SK-N-SH (cell line): ENCODE results near the gene SLC11A1. TPM values are rescaled to one million over a fixed set of nuclear protein-coding genes. Genes with fewer than 3 reads are reported as not detected.

Experiments
- CTCF ChIA-PET: fragments of 300-600, 350-600 bp; formaldehyde crosslinking; extraction: SDS; loops from one replicate; lab custom pipeline; 2021; lab: Yijun Ruan, JAX
- POLR2A ChIA-PET: fragments of 350-600 bp; sonication (Branson Sonifier 250); formaldehyde crosslinking; extraction: SDS; loops from one replicate; lab custom pipeline; 2020; ENCODE audit warnings: antibody characterized with exemption, inconsistent platforms; lab: Yijun Ruan, JAX
- DNase-seq: peaks from one replicate; pipeline ENCODE4 v3.0.0; 2012
- H2AFZ ChIP-seq: fragments of 200-600 bp; sonication (generic); 2 replicates; pipeline ENCODE4 v1.8.1; 2016; ENCODE audit warnings: antibody characterized with exemption, mild to moderate bottlenecking, low read depth
- H3F3A ChIP-seq: fragments of 200-600 bp; sonication (generic); replicated peaks from 2 replicates; pipeline ENCODE3; 2016; ENCODE audit warnings: antibody characterized with exemption, mild to moderate bottlenecking; ENCODE audit not compliant: insufficient read depth
- H3K27ac ChIP-seq, 2 experiments: fragments of 200-500 bp in 1 of 2; fragments of 200-600 bp in 1 of 2; sonication (Bioruptor generic) in 1 of 2; sonication (generic), shearing (Covaris generic) in 1 of 2; 2 replicates each; pipeline versions ENCODE4 v1.5.1 to v1.6.1; 2014 to 2016; ENCODE audit warnings: low read depth in 2 of 2, inconsistent platforms in 1 of 2, low read length in 1 of 2, mild to moderate bottlenecking in 1 of 2, mixed read lengths in 1 of 2
- H3K27me3 ChIP-seq: fragments of 200-600 bp; sonication (generic), shearing (Covaris generic); 2 replicates; pipeline ENCODE4 v1.6.1; 2016; ENCODE audit warnings: mixed run types; ENCODE audit not compliant: insufficient read depth
- H3K36me3 ChIP-seq, 2 experiments: fragments of 200-500 bp in 1 of 2; fragments of 200-600 bp in 1 of 2; sonication (Bioruptor generic) in 1 of 2; sonication (generic) in 1 of 2; replicated peaks in 1 of 2; 2 replicates each; pipeline versions ENCODE3 to v1.5.1; 2014 to 2016; ENCODE audit warnings: low read length in 1 of 2, mild to moderate bottlenecking in 1 of 2; ENCODE audit not compliant: insufficient read depth in 2 of 2, control insufficient read depth in 1 of 2
- H3K4me1 ChIP-seq, 2 experiments: fragments of 200-500 bp in 1 of 2; fragments of 200-600 bp in 1 of 2; sonication (Bioruptor generic) in 1 of 2; sonication (generic), shearing (Covaris generic) in 1 of 2; 2 replicates each; pipeline versions ENCODE4 v1.5.1 to v1.6.1; 2014 to 2016; ENCODE audit warnings: low read depth in 1 of 2, low read length in 1 of 2, mixed run types in 1 of 2; ENCODE audit not compliant: insufficient read depth in 2 of 2, control insufficient read depth in 1 of 2
- H3K4me2 ChIP-seq: fragments of 200-600 bp; sonication (generic), shearing (Covaris generic); 2 replicates; pipeline ENCODE4 v1.6.1; 2017; ENCODE audit warnings: mixed run types
- H3K4me3 ChIP-seq, 2 experiments: fragments of 200-500 bp in 1 of 2; fragments of 200-600 bp in 1 of 2; sonication (Bioruptor generic) in 1 of 2; sonication (generic), shearing (Covaris generic) in 1 of 2; 2 replicates each; pipeline versions ENCODE4 v1.5.1 to v1.8.1; 2014 to 2016; ENCODE audit warnings: low read depth in 2 of 2, inconsistent platforms in 1 of 2, low read length in 1 of 2, mild to moderate bottlenecking in 1 of 2, mixed read lengths in 1 of 2, moderate library complexity in 1 of 2
- H3K79me2 ChIP-seq: fragments of 200-600 bp; sonication (generic); 2 replicates; pipeline ENCODE4 v1.8.1; 2017; ENCODE audit warnings: mild to moderate bottlenecking; ENCODE audit not compliant: insufficient read depth
- H3K9ac ChIP-seq: fragments of 200-600 bp; sonication (generic); 2 replicates; pipeline ENCODE4 v1.6.1; 2017; ENCODE audit warnings: mixed run types
- H3K9me2 ChIP-seq: fragments of 200-600 bp; sonication (generic); 2 replicates; pipeline ENCODE4 v1.6.1; 2017; ENCODE audit warnings: mixed run types
- H3K9me3 ChIP-seq: fragments of 200-600 bp; sonication (generic); 2 replicates; pipeline ENCODE4 v1.6.1; 2017; ENCODE audit warnings: mixed run types, mild to moderate bottlenecking, moderate library complexity
- H4K20me1 ChIP-seq: fragments of 200-600 bp; sonication (generic); 2 replicates; pipeline ENCODE4 v1.6.1; 2017; ENCODE audit warnings: mild to moderate bottlenecking, mixed run types; ENCODE audit not compliant: insufficient read depth
- CHD2 ChIP-seq: fragments of 150-350 bp; IDR thresholded peaks from 2 replicates; pipeline ENCODE4 v1.6.1; 2018; ENCODE audit warnings: low read length; ENCODE audit not compliant: partially characterized antibody
- ELF1 ChIP-seq: IDR thresholded peaks from 2 replicates; pipeline ENCODE4 v1.4.0; 2012
- FOXJ3 ChIP-seq: sonication (generic); formaldehyde crosslinking; IDR thresholded peaks from 2 replicates; pipeline ENCODE4 v1.5.1; 2020; ENCODE audit warnings: mild to moderate bottlenecking, missing genetic modification reagents
- GABPA ChIP-seq: IDR thresholded peaks from 2 replicates; pipeline ENCODE4 v1.4.0; 2012; ENCODE audit warnings: low read depth, mild to moderate bottlenecking
- MAX ChIP-seq: IDR thresholded peaks from 2 replicates; pipeline ENCODE4 v1.4.0; 2012; ENCODE audit warnings: low read depth
- MXI1 ChIP-seq: IDR thresholded peaks from 2 replicates; pipeline ENCODE4 v1.6.1; 2012; ENCODE audit warnings: mild to moderate bottlenecking, low read depth, low read length, improper control_type of control experiment
- NFIC ChIP-seq: IDR thresholded peaks from 2 replicates; pipeline ENCODE4 v1.4.0; 2012; ENCODE audit warnings: borderline replicate concordance
- NRF1 ChIP-seq: IDR thresholded peaks from 2 replicates; pipeline ENCODE4 v1.6.1; 2012; ENCODE audit warnings: low read depth, mild to moderate bottlenecking, low read length
- PBX3 ChIP-seq: IDR thresholded peaks from 2 replicates; pipeline ENCODE4; 2012
- POLR2AphosphoS5 ChIP-seq: IDR thresholded peaks from 2 replicates; pipeline ENCODE4 v1.6.1; 2012; ENCODE audit warnings: low read depth, low read length
- RFX5 ChIP-seq: IDR thresholded peaks from 2 replicates; pipeline ENCODE4 v1.6.1; 2012; ENCODE audit warnings: mild to moderate bottlenecking, improper control_type of control experiment, low read length
- RXRA ChIP-seq: IDR thresholded peaks from 2 replicates; pipeline ENCODE4 v1.4.0; 2012; ENCODE audit warnings: low read depth, mild to moderate bottlenecking, borderline replicate concordance
- TCF12 ChIP-seq: IDR thresholded peaks from 2 replicates; pipeline ENCODE4 v1.4.0; 2012
- TEAD4 ChIP-seq: IDR thresholded peaks from 2 replicates; pipeline ENCODE4 v1.4.0; 2012; ENCODE audit warnings: mild to moderate bottlenecking, borderline replicate concordance; ENCODE audit not compliant: insufficient read depth
- USF1 ChIP-seq: IDR thresholded peaks from 2 replicates; pipeline ENCODE4 v1.4.0; 2012; ENCODE audit warnings: low read depth, borderline replicate concordance
- WGBS: methylation state at CpG from one replicate; pipeline ENCODE4 v1.1.6; 2017; ENCODE audit warnings: low lambda C conversion rate; 5-methylcytosine and 5-hydroxymethylcytosine counted together
- polyA plus RNA-seq, 3 experiments: library from polyadenylated mRNA; depleted of rRNA; stranded (reverse); fragments of >200 nt; gene quantifications; 2 replicates each; pipeline ENCODE4 v1.2.3, GENCODE V29; 2012
- TF ChIP-seq, protein P1 (sequence below): fragments of 150-350 bp; IDR thresholded peaks from 2 replicates; pipeline ENCODE4 v1.6.1; 2017; ENCODE audit warnings: antibody characterized with exemption, low read length, low read depth, borderline replicate concordance
- TF ChIP-seq, protein P2 (sequence below): fragments of 200-600 bp; sonication (generic); IDR thresholded peaks from 2 replicates; pipeline ENCODE4 v1.6.1; 2017; ENCODE audit warnings: antibody characterized with exemption, mild to moderate bottlenecking, moderate library complexity

Gene SLC11A1
- polyA plus RNA-seq, 1 of the 3 experiments (the other 2 are of a cell fraction) = 0.26 TPM

DNA sequence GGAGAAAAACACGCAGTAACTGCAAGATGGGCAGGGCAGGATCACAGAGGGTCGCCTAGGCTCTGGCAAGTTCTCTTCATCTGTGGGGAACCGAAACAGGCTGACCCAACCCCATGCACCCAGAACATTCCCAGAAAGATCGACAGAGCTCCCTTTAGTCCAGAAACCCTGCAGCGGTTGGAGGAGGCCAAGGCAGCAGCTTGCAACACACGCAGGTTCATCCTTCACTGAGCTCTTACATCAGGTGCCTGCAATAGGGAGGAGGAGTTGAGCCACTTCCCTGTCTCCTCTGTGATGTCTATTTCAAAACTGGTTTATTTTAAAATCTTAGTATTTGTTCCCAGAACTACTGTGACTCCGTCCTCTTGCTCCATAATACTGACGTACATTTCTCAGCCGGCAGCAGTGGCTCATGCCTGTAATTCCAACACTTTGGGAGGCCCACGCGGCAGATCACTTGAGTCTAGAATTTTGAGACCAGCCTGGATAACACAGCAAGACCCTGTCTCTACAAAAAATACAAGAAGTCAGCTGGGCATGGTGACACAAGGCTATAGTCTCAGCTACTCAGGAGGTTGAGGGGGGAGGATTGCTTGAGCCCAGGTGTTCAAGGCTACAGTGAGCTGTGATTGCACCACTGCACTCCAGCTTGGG is 11.5 kb upstream of the SLC11A1 start:
- no peaks in the 10 kb centered on the region for H4K20me1 ChIP-seq

GRCh38 chr2:218371983-218372350 is 10.1 kb upstream of the SLC11A1 start:
- Histone ChIP-seq H3K4me3 (no peak overlapping the region), H3K79me2 (no peaks in the 10 kb centered on the region), H2AFZ (no peak overlapping the region), H3K36me3 (no peaks in the 10 kb centered on the region), H3K4me1 (no peaks in the 10 kb centered on the region), H3K9me3 (no peaks in the 10 kb centered on the region), H3F3A (peaks cover 5% of the 10 kb centered on the region), H3K27me3 (no peaks in the 10 kb centered on the region), H4K20me1 (no peaks in the 10 kb centered on the region), H3K4me2 (no peak overlapping the region), H3K9me2 (no peaks in the 10 kb centered on the region), H3K9ac (no peak overlapping the region), H3K27ac (no peak overlapping the region)
- TF ChIP-seq TEAD4 (no peak), MAX (no peak)
- TF ChIP-seq, protein P1, sequence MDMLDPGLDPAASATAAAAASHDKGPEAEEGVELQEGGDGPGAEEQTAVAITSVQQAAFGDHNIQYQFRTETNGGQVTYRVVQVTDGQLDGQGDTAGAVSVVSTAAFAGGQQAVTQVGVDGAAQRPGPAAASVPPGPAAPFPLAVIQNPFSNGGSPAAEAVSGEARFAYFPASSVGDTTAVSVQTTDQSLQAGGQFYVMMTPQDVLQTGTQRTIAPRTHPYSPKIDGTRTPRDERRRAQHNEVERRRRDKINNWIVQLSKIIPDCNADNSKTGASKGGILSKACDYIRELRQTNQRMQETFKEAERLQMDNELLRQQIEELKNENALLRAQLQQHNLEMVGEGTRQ = no peak
- ChIA-PET CTCF (interaction anchor here (0.6 kb wide), 1 partner anchor 84 kb away, joined by 3 read pairs; no protein-coding TSS in a partner anchor), POLR2A (no interaction called here)
- DNase-seq = no peak

More for the DNA sequence above, 11.5 kb upstream of the SLC11A1 start:
- Histone ChIP-seq H3K9me2 (no peaks in the 10 kb centered on the region), H3F3A (peaks cover 5% of the 10 kb centered on the region), H3K27me3 (no peaks in the 10 kb centered on the region), H3K36me3 (no peaks in the 10 kb centered on the region), H3K4me3 (no peak overlapping the region), H3K27ac (no peak overlapping the region), H3K9me3 (no peaks in the 10 kb centered on the region), H3K4me1 (no peaks in the 10 kb centered on the region), H2AFZ (no peak overlapping the region), H3K9ac (no peak overlapping the region), H3K79me2 (no peaks in the 10 kb centered on the region), H3K4me2 (no peak overlapping the region)
- no peak for DNase-seq
- TF ChIP-seq POLR2AphosphoS5 = no peak
- WGBS = 81% methylated on average over 11 of the region's 11 CpGs
- CTCF ChIA-PET = no interaction called here
- POLR2A ChIA-PET = no interaction called here

GRCh38 chr2:218374795-218375194 is 7.3 kb upstream of the SLC11A1 start:
- H3K4me3 ChIP-seq = no peak overlapping the region
- no peaks in the 10 kb centered on the region for H3K9me3 ChIP-seq
- H3F3A ChIP-seq = peaks cover 5% of the 10 kb centered on the region
- H3K79me2 ChIP-seq = no peaks in the 10 kb centered on the region
- ChIA-PET POLR2A (no interaction called here), CTCF (no interaction called here)
- no peak overlapping the region; a peak in 1 of 4 replicates for H3K27ac ChIP-seq
- no peaks in the 10 kb centered on the region for H4K20me1 ChIP-seq
- H3K9ac ChIP-seq = no peak overlapping the region
- H3K9me2 ChIP-seq = no peaks in the 10 kb centered on the region
- DNase-seq = no peak
- 91% methylated on average over 4 of the region's 4 CpGs for whole genome bisulfite sequencing
- no peak overlapping the region for H3K4me2 ChIP-seq
- no peaks in the 10 kb centered on the region for H3K36me3 ChIP-seq
- no peaks in the 10 kb centered on the region for H3K4me1 ChIP-seq
- H3K27me3 ChIP-seq = no peaks in the 10 kb centered on the region
- H2AFZ ChIP-seq = no peak overlapping the region
- TF ChIP-seq NRF1 (no peak), FOXJ3 (CRISPR knock-in tag) (no peak), CHD2 (no peak), GABPA (no peak), RFX5 (no peak), NFIC (no peak), ELF1 (no peak), TEAD4 (no peak), PBX3 (no peak), MXI1 (no peak), USF1 (no peak), MAX (no peak), RXRA (no peak), TCF12 (no peak)
- TF ChIP-seq, protein P2, sequence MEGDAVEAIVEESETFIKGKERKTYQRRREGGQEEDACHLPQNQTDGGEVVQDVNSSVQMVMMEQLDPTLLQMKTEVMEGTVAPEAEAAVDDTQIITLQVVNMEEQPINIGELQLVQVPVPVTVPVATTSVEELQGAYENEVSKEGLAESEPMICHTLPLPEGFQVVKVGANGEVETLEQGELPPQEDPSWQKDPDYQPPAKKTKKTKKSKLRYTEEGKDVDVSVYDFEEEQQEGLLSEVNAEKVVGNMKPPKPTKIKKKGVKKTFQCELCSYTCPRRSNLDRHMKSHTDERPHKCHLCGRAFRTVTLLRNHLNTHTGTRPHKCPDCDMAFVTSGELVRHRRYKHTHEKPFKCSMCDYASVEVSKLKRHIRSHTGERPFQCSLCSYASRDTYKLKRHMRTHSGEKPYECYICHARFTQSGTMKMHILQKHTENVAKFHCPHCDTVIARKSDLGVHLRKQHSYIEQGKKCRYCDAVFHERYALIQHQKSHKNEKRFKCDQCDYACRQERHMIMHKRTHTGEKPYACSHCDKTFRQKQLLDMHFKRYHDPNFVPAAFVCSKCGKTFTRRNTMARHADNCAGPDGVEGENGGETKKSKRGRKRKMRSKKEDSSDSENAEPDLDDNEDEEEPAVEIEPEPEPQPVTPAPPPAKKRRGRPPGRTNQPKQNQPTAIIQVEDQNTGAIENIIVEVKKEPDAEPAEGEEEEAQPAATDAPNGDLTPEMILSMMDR = no peak
